GM12872 (cell line): ENCODE data around the gene DUSP9.

ENCODE experiments used
- TF ChIP-seq, protein P1 (sequence below): IDR thresholded peaks from 3 replicates; pipeline ENCODE4 v1.5.1; 2011; ENCODE audit warnings: low read depth, mild to moderate bottlenecking, low read length, moderate library complexity; ENCODE audit not compliant: insufficient read depth

DUSP9 gene

DNA sequence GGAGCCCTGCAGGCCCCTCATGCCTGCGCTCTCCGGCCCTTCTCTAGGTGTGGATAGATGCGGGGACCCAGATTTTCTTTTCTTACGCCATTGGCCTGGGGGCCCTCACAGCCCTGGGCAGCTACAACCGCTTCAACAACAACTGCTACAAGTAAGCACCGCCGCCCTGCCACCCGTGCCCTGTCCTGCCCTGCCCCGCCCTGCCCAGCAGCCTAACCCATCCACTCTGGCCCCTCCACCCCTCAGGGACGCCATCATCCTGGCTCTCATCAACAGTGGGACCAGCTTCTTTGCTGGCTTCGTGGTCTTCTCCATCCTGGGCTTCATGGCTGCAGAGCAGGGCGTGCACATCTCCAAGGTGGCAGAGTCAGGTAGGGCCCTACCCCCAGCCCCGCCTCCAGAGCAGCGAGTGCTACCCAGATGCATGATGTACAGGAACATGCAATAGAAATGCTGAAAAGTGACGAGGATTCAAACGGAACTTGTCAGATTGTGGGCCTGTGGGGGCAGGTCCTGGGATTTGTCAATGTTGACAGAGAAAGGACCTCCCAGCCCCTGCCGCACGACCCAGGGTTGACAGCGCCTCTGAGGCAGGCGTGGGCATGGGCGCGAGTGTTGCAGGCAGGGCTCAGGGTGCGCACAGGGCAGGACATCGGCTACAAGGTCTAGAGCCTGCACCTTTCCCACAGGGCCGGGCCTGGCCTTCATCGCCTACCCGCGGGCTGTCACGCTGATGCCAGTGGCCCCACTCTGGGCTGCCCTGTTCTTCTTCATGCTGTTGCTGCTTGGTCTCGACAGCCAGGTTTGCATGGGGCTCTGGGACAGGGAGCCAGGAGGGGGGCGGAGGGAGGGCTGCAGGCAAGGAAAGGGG lies 46.4 kb downstream of the DUSP9 start:
- TF ChIP-seq, protein P1, sequence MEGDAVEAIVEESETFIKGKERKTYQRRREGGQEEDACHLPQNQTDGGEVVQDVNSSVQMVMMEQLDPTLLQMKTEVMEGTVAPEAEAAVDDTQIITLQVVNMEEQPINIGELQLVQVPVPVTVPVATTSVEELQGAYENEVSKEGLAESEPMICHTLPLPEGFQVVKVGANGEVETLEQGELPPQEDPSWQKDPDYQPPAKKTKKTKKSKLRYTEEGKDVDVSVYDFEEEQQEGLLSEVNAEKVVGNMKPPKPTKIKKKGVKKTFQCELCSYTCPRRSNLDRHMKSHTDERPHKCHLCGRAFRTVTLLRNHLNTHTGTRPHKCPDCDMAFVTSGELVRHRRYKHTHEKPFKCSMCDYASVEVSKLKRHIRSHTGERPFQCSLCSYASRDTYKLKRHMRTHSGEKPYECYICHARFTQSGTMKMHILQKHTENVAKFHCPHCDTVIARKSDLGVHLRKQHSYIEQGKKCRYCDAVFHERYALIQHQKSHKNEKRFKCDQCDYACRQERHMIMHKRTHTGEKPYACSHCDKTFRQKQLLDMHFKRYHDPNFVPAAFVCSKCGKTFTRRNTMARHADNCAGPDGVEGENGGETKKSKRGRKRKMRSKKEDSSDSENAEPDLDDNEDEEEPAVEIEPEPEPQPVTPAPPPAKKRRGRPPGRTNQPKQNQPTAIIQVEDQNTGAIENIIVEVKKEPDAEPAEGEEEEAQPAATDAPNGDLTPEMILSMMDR: no peak

DNA sequence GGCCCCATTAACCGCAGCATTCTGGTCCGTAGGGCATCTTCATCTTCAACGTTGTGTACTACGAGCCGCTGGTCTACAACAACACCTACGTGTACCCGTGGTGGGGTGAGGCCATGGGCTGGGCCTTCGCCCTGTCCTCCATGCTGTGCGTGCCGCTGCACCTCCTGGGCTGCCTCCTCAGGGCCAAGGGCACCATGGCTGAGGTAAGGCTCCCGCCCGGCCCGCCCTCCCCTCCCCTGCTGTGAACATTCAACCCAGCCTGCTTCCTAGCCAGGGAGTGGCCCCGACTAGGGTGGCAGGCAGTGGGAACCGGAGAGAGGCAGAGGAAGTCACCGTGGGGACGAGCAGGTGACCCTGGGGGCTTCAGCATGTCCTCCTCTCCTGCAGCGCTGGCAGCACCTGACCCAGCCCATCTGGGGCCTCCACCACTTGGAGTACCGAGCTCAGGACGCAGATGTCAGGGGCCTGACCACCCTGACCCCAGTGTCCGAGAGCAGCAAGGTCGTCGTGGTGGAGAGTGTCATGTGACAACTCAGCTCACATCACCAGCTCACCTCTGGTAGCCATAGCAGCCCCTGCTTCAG lies 47.8 kb downstream of the DUSP9 start:
- TF ChIP-seq, protein P1: no peak

DNA sequence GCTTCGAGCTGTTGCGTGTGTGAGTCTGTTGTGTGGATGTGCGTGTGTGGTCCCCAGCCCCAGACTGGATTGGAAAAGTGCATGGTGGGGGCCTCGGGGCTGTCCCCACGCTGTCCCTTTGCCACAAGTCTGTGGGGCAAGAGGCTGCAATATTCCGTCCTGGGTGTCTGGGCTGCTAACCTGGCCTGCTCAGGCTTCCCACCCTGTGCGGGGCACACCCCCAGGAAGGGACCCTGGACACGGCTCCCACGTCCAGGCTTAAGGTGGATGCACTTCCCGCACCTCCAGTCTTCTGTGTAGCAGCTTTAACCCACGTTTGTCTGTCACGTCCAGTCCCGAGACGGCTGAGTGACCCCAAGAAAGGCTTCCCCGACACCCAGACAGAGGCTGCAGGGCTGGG lies 49.1 kb downstream of the DUSP9 start:
- TF ChIP-seq, protein P1: no peak

DNA sequence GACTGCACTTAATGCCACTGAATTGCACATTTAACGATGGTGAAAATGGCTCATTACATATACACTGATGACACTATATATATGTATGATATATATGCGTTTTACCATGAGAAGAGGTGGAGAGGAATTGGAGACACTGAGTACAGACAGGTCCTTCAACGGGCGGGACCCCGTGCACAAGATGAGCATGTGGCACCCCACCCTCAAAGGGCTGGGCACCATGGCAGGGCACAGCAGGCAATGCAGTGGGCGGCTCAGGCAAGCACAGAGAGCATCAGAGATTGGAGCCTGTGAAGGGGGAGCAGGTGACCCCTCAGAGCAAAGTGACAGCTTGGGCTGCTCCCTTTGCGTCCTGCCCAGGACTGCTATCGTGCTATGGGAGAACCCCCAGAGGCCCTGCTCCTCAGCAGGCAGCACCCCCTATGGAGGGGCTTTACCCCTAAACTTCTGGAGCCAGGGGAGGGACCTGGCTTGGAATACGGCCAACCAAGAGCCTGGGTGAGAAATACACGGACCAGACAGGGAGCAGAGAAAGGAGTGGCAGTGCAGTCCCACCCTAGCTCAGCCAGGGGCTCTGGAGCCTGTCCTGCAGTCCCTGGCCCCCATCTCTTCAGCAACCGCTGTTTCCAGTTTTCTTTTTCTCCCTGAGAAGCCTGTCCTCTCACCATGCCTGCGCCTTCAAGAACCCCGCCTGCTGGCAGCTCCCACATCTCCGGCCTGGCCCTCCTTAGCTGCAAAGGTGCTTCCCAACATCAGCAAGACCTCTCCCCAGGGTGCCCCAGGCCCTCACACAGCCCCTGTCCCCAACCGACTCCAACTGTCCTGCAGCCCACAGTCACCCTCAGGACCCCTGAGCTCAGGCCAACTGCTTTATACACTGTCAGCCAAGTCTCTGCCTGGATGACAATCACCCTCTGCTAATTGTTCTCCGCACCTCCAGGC lies 51.2 kb downstream of the DUSP9 start:
- TF ChIP-seq, protein P1: no peak

DNA sequence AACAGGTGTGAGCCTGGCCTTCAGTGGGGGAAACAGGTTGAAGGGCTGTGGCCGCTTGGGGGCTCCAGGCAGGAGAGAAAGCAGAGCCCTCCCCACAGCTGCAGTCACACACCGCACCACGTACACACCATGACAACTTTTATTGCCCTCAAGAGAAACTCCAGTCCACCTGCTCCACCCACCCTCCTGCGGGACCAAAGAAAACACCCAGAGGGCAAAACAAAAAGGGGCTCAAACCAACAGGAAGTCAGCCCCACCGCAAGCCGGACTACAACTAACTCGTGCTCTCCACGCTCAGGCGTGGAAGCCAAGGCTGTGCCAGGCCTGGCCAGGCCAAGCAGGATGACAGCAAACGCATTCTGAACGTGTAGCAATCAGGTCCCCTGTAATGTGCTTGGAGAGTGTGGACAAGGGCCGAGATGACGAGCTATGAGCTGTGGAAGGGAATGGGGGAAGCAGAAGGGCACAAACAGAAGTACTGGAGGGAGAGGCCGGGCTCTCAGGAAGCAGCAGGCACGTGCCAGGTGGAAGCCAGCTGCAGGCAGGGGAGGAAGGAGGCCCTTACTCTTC lies 53.5 kb downstream of the DUSP9 start:
- TF ChIP-seq, protein P1: no peak
